Right lobe of liver (tissue), 4 donors: Measurements from ENCODE around the gene ACTN4.
"Not testable (repeated sequence)": the region's sequence is repeated elsewhere in the genome, so short reads cannot be mapped to it uniquely, and the experiment has no call there.

Source experiments
- CTCF ChIP-seq, 4 donors: fragments of 200-600 bp in 3 of 4; fragments of 450-650 bp in 1 of 4; IDR thresholded peaks; one replicate each; pipeline versions ENCODE4 v1.5.1 to v1.8.0; 2016 to 2022; ENCODE audit warnings: antibody characterized with exemption in 4 of 4, mild to moderate bottlenecking in 2 of 4
- POLR2A ChIP-seq: fragments of 450-650 bp; IDR thresholded peaks from one replicate; pipeline ENCODE4 v1.6.1; 2017; ENCODE audit warnings: antibody characterized with exemption, mild to moderate bottlenecking
- donor health status: DM: no; HTN: no; CAD: no.
- donor health status: DM: no; HTN: no; CAD: no.
- donor health status: DM: no; HTN: yes; CAD: no.

- not testable (repeated sequence) for TF ChIP-seq POLR2A; CTCF (IDR thresholded peaks at IDR 0.05)
These were observed 15.5 kb upstream of the ACTN4 start for GRCh38 chr19:38631811-38632475.
